GM12874 (cell line): ENCODE results near the gene GMPR.

Source experiments
- CTCF ChIP-seq: IDR thresholded peaks from 2 replicates; pipeline ENCODE4 v1.5.1; 2011; ENCODE audit warnings: low read depth, mild to moderate bottlenecking, control low read depth, low read length, moderate library complexity; ENCODE audit not compliant: insufficient read depth

The GMPR gene

GRCh38 chr6:16236631-16237199 lies 1.7 kb upstream of the GMPR start:
- TF ChIP-seq CTCF: no peak

- TF ChIP-seq CTCF: no peak
These were observed 1.1 kb upstream of the GMPR start for GRCh38 chr6:16237242-16237641.

GRCh38 chr6:16238963-16239797 lies 793 bp downstream of the GMPR start:
- peak; percentile 53; the same call in 1 of the 2 replicates for TF ChIP-seq CTCF

- TF ChIP-seq CTCF: no peak
These were observed 1.4 kb downstream of the GMPR start for GRCh38 chr6:16239798-16240123.

- no peak for TF ChIP-seq CTCF
These were observed 2.4 kb downstream of the GMPR start for GRCh38 chr6:16240589-16241320.

GRCh38 chr6:16241321-16241689 lies 2.9 kb downstream of the GMPR start:
- no peak for TF ChIP-seq CTCF

- TF ChIP-seq CTCF: no peak
These were observed 4.7 kb downstream of the GMPR start for GRCh38 chr6:16243055-16243454.
